Epidermal melanocyte (primary cell): ENCODE results near the gene RNF151.
A peak's percentile ranks its signal among the peaks of the same experiment; 100 is the strongest.
"Not testable (repeated sequence)": the region's sequence is repeated elsewhere in the genome, so short reads cannot be mapped to it uniquely, and the experiment has no call there.

ENCODE experiments used
- DNase-seq: peaks from one replicate; pipeline ENCODE4 v3.0.0; 2011; ENCODE audit warnings: low spot score; ENCODE audit not compliant: insufficient read length

RNF151 gene, protein sequence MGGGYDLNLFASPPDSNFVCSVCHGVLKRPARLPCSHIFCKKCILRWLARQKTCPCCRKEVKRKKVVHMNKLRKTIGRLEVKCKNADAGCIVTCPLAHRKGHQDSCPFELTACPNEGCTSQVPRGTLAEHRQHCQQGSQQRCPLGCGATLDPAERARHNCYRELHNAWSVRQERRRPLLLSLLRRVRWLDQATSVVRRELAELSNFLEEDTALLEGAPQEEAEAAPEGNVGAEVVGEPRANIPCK

DNA sequence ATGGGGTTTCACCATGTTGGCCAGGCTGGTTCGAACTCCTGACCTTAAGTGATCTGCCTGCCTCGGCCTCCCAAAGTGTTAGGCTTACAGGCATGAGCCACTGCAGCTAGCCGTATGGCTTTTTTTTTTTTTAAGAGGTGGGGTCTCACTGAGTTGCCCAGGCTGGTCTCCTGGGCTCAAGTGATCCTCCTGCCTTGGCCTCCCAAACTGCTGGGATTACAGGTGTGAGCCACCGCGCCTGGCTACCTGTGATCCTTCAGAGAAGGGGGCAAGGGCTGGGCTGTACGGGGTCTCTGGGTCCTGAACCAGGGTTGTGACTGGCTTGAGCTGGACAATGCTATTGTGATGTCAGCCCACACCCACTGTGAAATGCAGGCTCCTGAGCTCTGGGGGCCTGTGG, at the start of gene RNF151:
TSS of gene RNF151 (plus strand) at position 397 of the 400 bp plus-strand sequence. CDS start 26 bp downstream, outside the sequence.
- no peak for DNase-seq

DNA sequence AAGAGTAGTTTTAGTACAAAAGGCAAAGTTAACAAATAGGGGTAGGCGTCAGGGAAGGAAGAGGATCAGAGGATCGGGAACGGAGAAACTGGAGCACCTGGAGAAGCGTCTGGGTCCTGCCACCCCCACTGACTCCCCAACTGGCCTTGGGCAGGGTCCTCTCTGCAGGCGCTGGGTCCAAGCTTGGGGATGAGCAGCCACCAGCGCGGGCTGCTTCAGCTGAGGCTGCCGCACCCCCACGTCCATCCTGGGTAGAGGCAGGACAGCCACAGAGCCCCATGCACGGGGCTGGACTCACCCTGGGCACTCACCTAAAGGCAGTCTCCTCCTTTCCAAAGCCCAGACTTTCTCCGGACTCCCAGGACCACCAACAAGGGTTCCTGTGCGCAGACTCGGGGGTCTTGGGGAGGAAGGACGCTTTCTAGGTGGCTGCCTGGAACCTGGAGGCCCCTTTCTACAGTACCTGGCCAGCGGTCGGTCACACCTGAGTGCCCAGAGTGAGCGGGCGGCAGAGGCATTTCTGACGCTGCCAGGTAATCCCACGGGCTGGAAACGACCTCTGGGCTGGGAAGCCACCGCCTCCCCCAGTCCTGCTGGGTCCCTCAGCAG, 49.5 kb upstream of the RNF151 start:
- no peak for DNase-seq

DNA sequence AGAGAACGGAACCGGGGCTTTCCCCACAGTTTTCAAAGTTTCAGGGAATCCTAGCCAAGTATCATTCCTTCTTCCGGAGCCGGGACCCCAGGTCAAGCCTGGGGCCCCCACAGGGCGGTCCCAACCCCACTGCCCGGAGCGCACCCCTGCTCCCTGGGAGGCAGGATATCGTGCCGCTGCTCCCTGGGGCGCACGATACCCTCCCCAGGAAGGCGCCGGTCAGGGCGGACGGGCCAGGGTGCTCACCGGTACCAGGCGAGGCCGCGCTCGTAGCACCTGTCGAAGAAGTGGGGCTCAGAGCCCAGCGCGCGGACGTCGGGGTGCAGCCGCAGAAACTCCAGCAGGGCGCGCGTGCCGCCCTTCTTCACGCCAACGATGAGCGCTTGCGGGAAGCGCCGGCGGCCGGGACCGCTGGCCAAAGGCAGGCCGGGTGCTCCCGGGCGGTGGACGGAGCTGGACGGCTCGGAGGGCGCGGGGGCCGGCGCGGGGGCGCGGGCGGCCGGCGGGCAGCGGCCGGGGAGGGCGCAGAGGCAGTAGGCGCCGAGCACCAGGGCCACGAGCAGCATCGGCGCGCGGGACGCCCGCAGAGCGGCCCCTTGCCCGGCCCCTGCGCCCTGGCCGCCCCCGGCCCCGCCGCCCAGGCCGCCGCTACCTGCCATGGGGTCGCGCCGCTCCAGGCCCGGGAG, 48.8 kb upstream of the RNF151 start:
- DNase-seq: peak; percentile 10

DNA sequence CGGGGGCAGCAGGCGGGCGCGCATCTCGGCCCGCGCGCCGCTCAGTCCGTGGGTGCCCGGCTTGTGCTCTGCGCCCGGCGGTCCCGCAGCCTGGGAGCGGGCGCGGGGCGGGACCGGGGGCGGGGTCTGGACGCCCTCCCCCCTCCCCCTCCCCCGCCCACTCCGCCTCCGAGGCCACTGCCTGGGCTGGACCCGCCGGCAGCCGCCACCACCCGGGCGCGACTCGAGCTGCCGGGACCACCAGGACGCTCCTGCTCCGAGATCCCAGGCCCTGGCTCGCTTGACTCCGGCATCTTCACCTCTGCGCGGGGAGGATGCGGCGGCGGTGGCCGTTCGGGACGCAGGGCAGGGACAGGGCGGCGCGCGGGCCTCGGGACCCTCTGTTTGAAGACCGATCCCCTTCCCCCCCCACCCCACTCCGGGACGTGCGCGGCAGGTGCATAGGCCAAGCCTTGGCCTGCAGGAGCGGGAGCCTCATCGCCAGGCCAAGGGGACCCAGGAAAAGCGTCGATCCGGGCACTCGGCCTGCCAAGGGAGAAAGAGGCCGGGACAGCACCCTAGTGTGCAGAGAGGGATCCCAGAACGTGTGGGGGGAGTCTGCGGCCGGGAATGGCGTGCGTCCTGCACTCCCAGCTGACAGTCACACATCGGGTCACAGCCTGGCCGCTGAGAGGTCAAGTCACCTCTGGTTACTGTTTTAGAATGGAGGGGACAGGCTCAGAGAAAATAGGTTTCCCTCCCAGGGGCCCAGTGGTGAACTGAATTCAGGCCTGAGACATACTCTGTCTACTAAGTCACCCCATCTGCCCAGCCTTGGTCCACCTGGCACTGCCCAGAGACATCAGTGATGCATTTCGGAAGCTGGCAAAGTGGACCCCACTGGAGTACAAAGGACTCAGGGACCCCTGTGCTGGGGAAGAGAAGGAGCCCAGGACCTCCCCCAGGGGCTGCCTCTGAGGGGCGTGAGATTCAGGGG, 48.0 kb upstream of the RNF151 start, which contains the start of gene HS3ST6:
TSS of gene HS3ST6 (minus strand) at position 65 of the 976 bp plus-strand sequence. CDS start 92 bp downstream, outside the sequence.
- peak; percentile 20 for DNase-seq

DNA sequence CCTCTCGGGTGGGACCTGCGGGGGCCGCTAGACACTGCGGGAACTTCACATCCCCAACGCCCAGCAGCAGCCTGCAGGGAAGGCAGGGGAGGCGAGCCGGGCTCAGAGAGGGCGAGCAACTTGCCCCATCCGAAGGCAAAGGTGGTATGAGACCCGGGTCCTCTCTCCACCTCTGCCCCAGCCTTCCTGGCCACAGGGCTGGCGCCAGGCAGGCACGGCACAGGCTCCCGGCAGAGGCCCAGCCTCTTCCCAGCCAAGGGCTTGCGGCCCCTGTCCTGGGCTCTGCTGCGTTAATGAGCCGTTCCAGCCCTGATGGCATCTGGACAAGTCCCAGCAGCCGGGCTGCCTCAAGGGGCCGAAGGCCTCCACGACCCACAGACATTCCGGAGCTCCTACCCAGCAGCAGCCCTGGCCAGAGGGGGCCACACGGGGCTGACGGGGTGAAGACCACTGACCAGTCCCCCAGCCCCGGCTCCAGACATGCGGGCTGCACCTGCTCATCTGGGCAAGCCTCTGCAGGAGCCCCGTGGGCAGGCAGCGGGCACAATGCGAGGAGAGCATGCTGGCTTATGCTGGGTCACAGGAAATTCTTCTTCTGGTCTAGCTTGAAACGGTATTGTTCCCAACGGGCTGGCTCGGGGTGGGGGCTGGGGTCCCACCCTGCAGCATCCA, 47.2 kb upstream of the RNF151 start:
- DNase-seq: no peak

DNA sequence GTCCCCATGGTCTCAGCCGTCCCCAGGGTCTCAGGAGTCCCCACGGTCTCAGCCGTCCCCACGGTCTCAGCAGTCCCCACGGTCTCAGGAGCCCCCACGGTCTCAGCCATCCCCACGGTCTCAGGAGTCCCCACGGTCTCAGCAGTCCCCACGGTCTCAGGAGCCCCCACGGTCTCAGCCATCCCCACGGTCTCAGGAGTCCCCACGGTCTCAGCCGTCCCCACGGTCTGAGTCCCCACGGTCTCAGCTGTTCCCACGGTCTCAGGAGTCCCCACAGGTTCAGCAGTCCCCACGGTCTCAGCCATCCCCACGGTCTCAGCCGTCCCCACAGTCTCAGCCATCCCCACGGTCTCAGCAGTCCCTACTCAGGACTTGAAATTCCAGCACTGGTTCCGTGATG, 46.5 kb upstream of the RNF151 start:
- DNase-seq: not testable (repeated sequence)

DNA sequence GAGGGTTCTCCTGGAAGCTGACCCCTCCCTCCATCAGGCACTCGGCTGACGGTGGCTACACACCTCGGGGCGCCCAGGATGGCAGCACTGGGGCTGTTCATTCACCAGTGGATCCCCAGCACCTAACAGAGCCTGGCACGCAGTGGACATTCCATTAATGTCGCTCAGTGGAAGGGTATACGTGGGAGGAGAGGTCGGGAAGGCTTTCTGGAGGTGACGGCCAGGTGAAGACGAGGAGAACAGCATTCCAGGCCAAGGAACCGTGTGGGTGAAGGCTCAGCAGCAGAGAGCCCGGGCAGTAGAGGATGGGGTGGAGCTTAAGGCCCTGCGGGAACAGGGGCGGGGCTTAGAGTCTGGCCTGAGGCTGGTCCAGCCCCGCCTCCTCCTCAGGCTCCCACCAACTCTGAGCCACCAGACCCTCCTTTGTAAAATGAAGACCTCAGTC, 45.9 kb upstream of the RNF151 start:
- DNase-seq: no peak

DNA sequence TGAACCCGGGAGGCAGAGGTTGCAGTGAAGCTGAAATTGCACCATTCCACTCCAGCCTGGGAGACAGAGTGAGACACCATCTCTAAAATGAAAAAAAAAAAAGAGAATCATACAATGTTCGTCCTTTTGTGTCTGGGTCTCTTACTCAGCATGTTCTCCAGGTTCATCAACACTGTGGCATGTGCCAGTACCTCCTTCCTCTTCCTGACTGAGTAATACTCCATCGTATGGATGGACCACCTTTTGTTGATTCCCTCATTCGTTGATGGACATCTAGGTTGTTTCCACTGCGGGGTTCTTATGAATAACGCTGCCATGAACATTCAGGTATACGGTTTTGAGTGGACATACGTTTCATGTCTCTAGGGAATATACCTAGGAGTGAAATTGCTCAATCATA, 44.3 kb upstream of the RNF151 start:
- DNase-seq: no peak

DNA sequence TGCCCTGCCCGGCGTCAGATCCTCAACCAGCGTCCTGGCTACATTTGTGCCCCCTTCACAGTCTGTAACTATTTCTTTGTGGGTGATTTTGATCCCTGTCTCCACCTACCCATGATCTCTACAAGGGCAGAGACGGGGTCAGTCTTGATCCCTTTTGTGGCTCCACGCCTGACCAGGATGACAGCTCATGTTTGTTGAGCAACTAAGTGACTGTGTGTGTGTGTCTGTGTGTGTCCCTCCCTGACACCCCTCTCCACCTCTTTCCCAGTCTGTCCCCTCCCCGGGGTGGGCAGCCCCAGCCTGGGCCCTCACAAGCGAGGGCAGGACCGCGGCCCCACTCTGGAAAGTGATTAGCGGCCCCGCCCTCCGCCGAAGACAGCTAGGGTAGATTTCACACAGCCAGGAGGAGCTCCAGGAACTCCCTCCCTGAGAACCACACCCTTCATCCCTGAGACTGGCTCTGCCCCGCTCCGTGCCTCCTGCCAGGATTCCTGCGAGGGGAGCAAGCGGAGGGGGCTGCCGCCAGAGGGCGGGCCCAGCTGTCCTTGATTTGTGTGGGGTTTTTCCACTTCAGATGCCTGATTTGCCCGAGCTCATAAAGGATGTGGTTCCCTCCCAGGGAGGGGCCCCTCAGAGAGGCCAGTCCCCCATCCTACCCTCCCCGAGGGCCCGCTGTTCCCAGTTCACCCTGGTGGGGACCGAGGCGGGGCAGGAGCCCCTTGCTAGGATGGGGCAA, 43.2 kb upstream of the RNF151 start:
- no peak for DNase-seq

DNA sequence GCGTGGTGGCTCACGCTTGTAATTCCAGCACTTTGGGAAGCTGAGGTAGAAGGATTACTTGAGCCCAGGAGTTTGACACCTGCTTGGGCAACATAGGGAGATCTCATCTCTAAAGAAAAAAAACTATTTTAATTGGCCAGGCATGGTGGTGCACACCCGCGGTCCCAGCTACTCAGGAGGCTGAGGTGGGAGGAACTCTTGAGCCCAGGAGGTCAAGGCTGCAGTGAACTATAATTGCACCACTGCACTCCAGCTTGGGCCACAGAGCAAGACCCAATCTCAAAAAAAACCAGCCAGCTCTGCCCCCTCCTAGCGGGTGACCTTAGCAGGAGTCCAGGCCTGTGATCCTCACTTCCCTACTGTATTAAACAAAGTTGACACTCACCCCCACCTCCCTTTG, 42.6 kb upstream of the RNF151 start:
- DNase-seq: no peak

DNA sequence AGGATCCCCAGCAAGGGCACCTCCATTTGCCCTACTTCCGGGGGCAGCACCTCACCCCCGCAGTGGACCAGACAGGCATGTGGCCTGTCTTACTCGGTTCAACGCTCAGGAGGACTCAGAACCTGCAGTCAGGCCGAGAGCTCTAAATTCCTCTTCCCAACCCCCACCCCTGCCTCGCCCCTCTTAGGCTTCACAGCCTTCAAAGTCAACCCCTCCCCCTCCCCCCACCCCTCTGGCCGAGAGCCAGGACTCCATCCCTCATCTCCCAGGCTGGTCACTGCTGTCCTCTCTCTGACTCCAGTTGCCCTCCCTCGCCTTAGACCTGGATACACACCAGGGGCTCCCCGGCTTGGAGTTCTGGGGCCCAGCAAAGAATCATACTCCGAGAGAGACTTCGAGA, 40.4 kb upstream of the RNF151 start:
- DNase-seq: no peak

DNA sequence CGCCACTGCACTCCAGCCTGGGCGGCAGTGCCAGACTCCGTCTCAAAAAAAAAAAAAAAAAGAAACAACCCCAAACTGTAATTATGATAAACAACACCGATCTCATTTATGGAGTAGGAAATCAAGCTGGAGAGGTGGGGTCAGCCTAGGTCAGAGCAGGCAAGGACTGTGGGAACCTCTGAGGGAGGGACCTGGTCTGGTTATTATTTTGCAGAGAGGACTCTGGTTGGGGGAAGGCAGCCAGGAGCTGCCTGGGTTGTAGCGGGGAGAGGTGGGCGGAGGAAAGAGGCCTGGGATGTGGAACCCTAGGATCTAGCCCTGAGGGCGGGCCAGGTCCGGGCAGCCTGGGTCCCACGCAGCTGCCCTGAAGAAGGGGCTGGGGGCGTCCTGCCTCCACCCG, 37.6 kb upstream of the RNF151 start:
- DNase-seq: no peak

DNA sequence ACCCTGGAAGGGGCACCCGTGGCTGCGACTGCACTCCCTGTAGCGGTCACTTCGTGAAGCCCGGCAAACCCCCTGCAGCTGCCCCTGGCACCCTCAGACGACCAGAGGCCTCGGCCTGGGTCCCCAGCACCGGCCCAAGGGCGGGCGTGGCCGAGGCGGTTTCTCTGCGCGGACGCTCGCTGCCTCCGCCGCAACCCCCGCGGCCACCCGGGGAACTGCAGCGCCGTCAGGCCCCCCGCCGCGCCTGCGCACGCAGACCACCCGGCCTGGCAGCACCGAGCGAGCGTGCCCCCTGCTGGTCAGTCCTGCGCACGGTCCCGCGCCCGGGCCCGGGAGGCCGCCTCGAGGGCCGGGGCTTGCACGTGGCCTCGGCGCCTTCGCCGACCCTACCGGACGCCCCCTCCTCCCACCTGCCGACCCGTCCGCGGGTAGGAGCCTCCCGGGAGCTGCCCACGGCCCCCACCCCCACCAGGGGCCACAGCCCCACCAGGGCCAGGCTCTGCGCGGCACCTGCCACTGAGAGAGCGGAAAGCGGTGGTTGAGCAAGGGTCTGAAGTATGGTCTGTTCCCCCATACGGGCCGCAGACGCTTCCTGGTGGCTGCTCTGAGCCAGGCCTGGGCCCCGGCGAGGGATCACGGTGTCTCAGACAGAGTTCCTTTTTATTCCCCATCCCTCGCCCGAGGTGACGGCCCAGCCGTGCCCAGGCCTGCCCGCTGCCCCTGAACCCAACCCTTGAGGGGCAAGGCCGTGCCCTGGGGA, 36.9 kb upstream of the RNF151 start:
- DNase-seq: peak; percentile 83

DNA sequence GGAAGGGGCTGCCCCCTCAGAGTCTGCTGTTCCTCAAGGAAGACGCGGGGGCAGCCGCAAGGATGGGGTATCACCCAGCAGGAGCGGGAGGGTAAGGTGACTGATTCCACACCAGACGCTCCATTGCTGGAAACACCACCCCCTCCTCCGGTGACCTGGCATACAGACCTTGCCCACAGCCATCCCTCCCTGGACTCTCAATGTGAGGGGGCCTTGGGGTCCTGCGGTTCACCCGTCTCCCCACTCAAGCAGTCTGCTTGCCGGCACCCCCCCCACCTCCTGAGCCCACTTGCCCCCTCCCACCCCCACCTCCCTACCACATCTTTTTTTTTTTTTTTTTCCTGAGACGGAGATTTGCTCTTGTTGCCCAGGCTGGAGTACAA, 36.3 kb upstream of the RNF151 start:
- DNase-seq: no peak

DNA sequence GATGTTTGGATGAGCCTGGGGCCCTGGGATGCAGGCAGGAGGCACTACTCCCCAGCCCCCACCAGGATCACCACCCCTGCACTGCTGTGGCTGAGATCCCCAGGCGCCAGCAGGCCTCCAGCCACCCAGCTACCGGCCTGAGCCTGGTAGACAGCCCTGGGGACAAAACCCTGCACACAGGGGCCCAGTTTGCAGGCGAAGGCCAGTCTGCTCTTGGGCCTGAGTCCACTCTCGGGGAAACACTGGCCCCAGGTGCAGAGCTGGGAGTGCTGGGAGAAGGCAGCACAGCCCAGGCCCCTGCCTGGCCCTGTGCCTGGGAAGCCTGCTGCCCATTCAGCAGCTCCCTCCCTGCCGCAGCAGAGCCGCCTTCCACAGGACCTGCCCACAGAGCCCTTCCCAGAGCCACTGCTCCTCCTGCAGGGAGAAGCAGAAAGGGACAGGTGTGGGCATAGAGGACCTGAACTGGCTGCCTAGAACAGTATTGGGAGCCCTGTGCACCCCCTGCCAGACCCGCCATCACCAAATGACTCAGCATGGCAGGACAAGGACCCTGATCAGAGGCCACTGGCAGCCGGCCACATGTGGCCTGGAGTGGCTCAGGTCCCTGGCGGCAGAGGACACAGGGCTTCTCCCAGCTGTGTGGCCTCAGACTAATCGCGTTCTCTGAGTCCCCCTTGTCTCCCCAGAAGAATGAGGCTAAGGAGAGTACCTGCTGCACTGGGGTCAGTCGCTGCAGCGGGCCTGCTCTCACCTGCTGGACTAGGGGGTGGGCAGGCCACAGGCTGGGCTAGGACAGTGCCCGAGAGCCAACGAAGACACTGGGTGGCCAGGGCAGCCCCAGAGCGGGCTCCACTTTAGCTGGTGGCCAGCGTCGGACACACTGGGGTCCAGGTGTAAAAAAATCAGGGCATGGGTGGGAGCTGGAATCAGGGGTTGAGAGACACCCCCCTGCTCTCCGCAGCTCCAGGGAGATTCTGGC, 34.3 kb upstream of the RNF151 start:
- no peak for DNase-seq

DNA sequence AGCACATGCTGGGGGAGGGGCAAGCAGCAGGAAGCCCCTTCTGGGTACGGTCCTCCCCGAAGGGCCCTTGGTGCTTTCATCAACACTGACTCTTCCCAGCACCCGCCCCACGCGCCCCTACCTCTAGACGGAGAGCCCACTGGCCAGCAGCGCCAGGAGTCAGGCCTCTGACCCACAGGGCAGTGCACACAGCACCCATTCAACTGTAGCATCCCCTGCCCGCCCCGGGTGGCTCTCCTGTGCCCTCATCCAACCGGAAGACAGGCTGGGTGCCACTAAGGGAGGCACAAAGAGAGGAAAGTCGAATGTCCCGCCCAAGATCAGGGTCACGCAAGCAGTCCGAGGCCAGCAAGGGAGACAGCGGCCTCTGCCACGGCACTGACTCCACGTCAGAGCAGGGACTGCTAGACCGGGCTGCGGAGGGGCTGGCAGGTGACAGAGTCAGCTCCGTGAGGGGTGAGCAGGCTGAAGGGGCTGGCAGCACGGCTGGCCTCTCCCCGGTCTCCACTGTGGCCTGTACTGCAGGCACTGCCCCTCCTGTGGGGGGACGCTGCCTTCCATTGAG, 33.5 kb upstream of the RNF151 start:
- no peak for DNase-seq

DNA sequence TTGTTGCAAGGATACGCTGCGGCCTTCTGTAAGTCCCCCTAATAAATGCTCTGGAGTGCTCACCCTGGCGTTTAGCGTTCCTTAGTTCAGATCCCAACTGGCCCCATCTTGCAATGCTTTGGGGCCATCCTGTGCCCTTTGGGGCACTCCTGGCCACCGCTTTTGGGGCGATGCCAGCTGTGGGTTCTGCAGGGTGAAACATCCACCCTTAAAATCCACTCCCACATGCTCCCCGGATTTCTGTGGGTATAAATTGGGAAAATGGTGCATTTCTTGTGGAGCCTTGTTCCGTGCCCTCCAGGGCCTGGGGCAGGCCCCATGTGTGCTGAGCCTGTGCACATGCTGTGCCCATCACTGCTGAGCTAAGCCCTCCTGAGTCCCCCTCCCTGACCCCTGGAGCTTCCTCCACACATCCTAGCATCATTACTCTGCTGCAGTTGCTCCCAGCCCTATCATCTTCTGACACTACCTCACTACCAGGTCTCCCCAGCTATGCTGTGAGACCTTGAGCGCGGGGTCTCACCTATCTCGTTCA, 29.6 kb upstream of the RNF151 start:
- DNase-seq: no peak

DNA sequence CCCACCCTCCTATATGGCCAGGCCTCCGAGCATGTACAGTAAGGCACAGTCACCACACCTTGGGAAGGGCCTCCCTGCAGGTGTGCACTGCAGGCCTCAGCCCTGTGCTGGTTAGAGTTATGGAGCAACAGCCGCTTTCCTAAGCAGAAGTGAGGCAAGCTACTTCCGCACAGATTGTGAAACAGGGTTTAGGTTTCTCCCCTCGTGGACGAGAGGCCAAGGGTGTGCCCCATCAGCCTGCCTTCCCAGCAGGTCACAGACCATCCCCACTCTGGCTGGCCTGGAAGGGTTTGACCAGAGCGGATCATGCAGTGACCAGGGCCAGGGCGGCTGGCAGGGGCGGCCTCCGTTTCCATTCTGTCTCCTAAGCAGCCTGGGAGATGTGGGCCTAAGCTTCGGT, 28.3 kb upstream of the RNF151 start:
- DNase-seq: no peak
